Measurements from ENCODE around the gene PCDHA8.
"Not testable (repeated sequence)": the region's sequence is repeated elsewhere in the genome, so short reads cannot be mapped to it uniquely, and the experiment has no call there.

The PCDHA8 gene

GRCh38 chr5:140802781-140803271 lies 38.2 kb upstream of the PCDHA8 start:
- FAIRE-seq (no peak), DNase-seq (ENCODE audit: insufficient read length, low spot score) (no peak)
- TF ChIP-seq PAX5 (IDR thresholded peaks at IDR 0.05; ENCODE audit: insufficient read depth, low read length, severe bottlenecking) = no peak

GRCh38 chr5:140806834-140807775 lies 33.9 kb upstream of the PCDHA8 start, which contains the start of gene PCDHA4:
Gene PCDHA4 (plus strand): TSS chr5:140807068.
- FAIRE-seq = no peak
- DNase-seq (ENCODE audit: insufficient read length, low spot score) = no peak
- TF ChIP-seq POLR2A (IDR thresholded peaks at IDR 0.05; ENCODE audit: low read depth, low read length) (no peak), PAX5 (IDR thresholded peaks at IDR 0.05; ENCODE audit: insufficient read depth, low read length, severe bottlenecking) (no peak), SPI1 (IDR thresholded peaks at IDR 0.05; ENCODE audit: low read depth, low read length) (no peak), POU2F2 (IDR thresholded peaks at IDR 0.05; ENCODE audit: low read depth, low read length) (no peak), POLR2AphosphoS5 (IDR thresholded peaks at IDR 0.05; ENCODE audit: low read depth, low read length) (no peak), TAF1 (IDR thresholded peaks at IDR 0.05; ENCODE audit: low read depth, low read length) (no peak)

GRCh38 chr5:140808241-140808888 lies 32.6 kb upstream of the PCDHA8 start:
- not testable (repeated sequence) for DNase-seq (ENCODE audit: insufficient read length, low spot score); FAIRE-seq

- TF ChIP-seq POU2F2 (IDR thresholded peaks at IDR 0.05; ENCODE audit: low read depth, low read length) (no peak), PAX5 (IDR thresholded peaks at IDR 0.05; ENCODE audit: insufficient read depth, low read length, severe bottlenecking) (no peak), POLR2AphosphoS5 (IDR thresholded peaks at IDR 0.05; ENCODE audit: low read depth, low read length) (no peak), TAF1 (IDR thresholded peaks at IDR 0.05; ENCODE audit: low read depth, low read length) (no peak), POLR2A (IDR thresholded peaks at IDR 0.05; ENCODE audit: low read depth, low read length) (no peak), SPI1 (IDR thresholded peaks at IDR 0.05; ENCODE audit: low read depth, low read length) (no peak)
- FAIRE-seq (no peak), DNase-seq (ENCODE audit: insufficient read length, low spot score) (no peak)
These were observed 32.1 kb upstream of the PCDHA8 start for GRCh38 chr5:140808889-140809291.

- FAIRE-seq (no peak), DNase-seq (ENCODE audit: insufficient read length, low spot score) (no peak)
- no peak for TF ChIP-seq PAX5 (IDR thresholded peaks at IDR 0.05; ENCODE audit: insufficient read depth, low read length, severe bottlenecking)
- no peak for TF ChIP-seq POU2F2 (IDR thresholded peaks at IDR 0.05; ENCODE audit: low read depth, low read length)
- TF ChIP-seq POLR2AphosphoS5 (IDR thresholded peaks at IDR 0.05; ENCODE audit: low read depth, low read length) = no peak
- no peak for TF ChIP-seq SPI1 (IDR thresholded peaks at IDR 0.05; ENCODE audit: low read depth, low read length)
- TF ChIP-seq POLR2A (IDR thresholded peaks at IDR 0.05; ENCODE audit: low read depth, low read length) = no peak
- no peak for TF ChIP-seq TAF1 (IDR thresholded peaks at IDR 0.05; ENCODE audit: low read depth, low read length)
These were observed 19.4 kb upstream of the PCDHA8 start, which contains the start of gene PCDHA5 for GRCh38 chr5:140821375-140822280. Gene PCDHA5 (plus strand): TSS chr5:140821613.

- no peak for FAIRE-seq
- no peak for DNase-seq (ENCODE audit: insufficient read length, low spot score)
- no peak for TF ChIP-seq POU2F2 (IDR thresholded peaks at IDR 0.05; ENCODE audit: low read depth, low read length)
- no peak for TF ChIP-seq TAF1 (IDR thresholded peaks at IDR 0.05; ENCODE audit: low read depth, low read length)
- TF ChIP-seq SPI1 (IDR thresholded peaks at IDR 0.05; ENCODE audit: low read depth, low read length) = no peak
- TF ChIP-seq POLR2A (IDR thresholded peaks at IDR 0.05; ENCODE audit: low read depth, low read length) = no peak
- no peak for TF ChIP-seq POLR2AphosphoS5 (IDR thresholded peaks at IDR 0.05; ENCODE audit: low read depth, low read length)
These were observed 18.7 kb upstream of the PCDHA8 start for GRCh38 chr5:140822281-140822629.

GRCh38 chr5:140822969-140823368 lies 18.0 kb upstream of the PCDHA8 start:
- not testable (repeated sequence) for DNase-seq (ENCODE audit: insufficient read length, low spot score); FAIRE-seq

- DNase-seq (ENCODE audit: insufficient read length, low spot score) (no peak), FAIRE-seq (no peak)
- TF ChIP-seq POLR2AphosphoS5 (IDR thresholded peaks at IDR 0.05; ENCODE audit: low read depth, low read length) (no peak), SPI1 (IDR thresholded peaks at IDR 0.05; ENCODE audit: low read depth, low read length) (no peak), POLR2A (IDR thresholded peaks at IDR 0.05; ENCODE audit: low read depth, low read length) (no peak), PAX5 (IDR thresholded peaks at IDR 0.05; ENCODE audit: insufficient read depth, low read length, severe bottlenecking) (no peak), TAF1 (IDR thresholded peaks at IDR 0.05; ENCODE audit: low read depth, low read length) (no peak), POU2F2 (IDR thresholded peaks at IDR 0.05; ENCODE audit: low read depth, low read length) (no peak)
These were observed 17.5 kb upstream of the PCDHA8 start for GRCh38 chr5:140823475-140823874.

- no peak for DNase-seq (ENCODE audit: insufficient read length, low spot score)
- TF ChIP-seq TAF1 (IDR thresholded peaks at IDR 0.05; ENCODE audit: low read depth, low read length) (no peak), POLR2AphosphoS5 (IDR thresholded peaks at IDR 0.05; ENCODE audit: low read depth, low read length) (no peak), PAX5 (IDR thresholded peaks at IDR 0.05; ENCODE audit: insufficient read depth, low read length, severe bottlenecking) (no peak), POLR2A (IDR thresholded peaks at IDR 0.05; ENCODE audit: low read depth, low read length) (no peak), POU2F2 (IDR thresholded peaks at IDR 0.05; ENCODE audit: low read depth, low read length) (no peak), SPI1 (IDR thresholded peaks at IDR 0.05; ENCODE audit: low read depth, low read length) (no peak)
- FAIRE-seq = no peak
These were observed 13.2 kb upstream of the PCDHA8 start, which contains the start of gene PCDHA6 for GRCh38 chr5:140827704-140828361. Gene PCDHA6 (plus strand): TSS chr5:140827960. CDS start chr5:140828092, 132 bp downstream.
